NB4 (cell line): ENCODE measurements around the gene SHFL.

Experiments
- DNase-seq: peaks from one replicate; pipeline ENCODE4 v3.0.0; 2010; ENCODE audit warnings: low read depth
- H3K4me3 ChIP-seq: one replicate; pipeline ENCODE4 v1.5.1; 2011; ENCODE audit warnings: mild to moderate bottlenecking, low read depth, low read length, moderate library complexity
- MAX ChIP-seq: IDR thresholded peaks from 2 replicates; pipeline ENCODE4 v1.6.1; 2011; ENCODE audit warnings: low read depth, low read length
- MYC ChIP-seq: IDR thresholded peaks from 2 replicates; pipeline ENCODE4 v1.6.1; 2011; ENCODE audit warnings: low read depth, low read length
- POLR2A ChIP-seq: IDR thresholded peaks from 2 replicates; pipeline ENCODE4 v1.6.1; 2011; ENCODE audit warnings: mild to moderate bottlenecking; ENCODE audit not compliant: insufficient read length; ENCODE audit errors: extremely low read depth
- TF ChIP-seq, protein P1 (sequence below): IDR thresholded peaks from one replicate; pipeline ENCODE4 v1.5.1; 2012; ENCODE audit warnings: low read depth, low read length

The SHFL gene

DNA sequence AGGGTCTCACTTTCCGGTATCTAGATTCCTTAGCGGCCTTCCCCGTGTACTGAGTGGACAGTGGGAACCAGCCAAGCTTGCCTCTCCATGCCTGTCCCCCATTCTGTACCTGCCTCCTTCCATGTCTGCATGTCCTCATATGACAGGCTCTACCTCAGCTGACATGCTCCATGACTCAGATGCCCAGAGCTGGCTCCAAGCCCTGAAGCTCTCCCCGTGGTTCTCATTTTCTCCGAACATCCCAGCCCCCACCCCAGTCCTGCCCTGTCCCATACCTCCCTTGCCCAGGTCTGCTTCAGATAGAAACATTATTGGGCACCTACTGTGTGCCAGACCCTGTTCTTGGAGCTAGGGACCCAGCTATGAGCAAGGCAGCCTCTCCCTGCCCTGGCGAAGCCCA is 17.1 kb upstream of the SHFL start:
- DNase-seq, result no peak
- no peak overlapping the region for H3K4me3 ChIP-seq
- TF ChIP-seq POLR2A (no peak), MYC (no peak), MAX (no peak)
- TF ChIP-seq, protein P1, sequence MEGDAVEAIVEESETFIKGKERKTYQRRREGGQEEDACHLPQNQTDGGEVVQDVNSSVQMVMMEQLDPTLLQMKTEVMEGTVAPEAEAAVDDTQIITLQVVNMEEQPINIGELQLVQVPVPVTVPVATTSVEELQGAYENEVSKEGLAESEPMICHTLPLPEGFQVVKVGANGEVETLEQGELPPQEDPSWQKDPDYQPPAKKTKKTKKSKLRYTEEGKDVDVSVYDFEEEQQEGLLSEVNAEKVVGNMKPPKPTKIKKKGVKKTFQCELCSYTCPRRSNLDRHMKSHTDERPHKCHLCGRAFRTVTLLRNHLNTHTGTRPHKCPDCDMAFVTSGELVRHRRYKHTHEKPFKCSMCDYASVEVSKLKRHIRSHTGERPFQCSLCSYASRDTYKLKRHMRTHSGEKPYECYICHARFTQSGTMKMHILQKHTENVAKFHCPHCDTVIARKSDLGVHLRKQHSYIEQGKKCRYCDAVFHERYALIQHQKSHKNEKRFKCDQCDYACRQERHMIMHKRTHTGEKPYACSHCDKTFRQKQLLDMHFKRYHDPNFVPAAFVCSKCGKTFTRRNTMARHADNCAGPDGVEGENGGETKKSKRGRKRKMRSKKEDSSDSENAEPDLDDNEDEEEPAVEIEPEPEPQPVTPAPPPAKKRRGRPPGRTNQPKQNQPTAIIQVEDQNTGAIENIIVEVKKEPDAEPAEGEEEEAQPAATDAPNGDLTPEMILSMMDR, result no peak

DNA sequence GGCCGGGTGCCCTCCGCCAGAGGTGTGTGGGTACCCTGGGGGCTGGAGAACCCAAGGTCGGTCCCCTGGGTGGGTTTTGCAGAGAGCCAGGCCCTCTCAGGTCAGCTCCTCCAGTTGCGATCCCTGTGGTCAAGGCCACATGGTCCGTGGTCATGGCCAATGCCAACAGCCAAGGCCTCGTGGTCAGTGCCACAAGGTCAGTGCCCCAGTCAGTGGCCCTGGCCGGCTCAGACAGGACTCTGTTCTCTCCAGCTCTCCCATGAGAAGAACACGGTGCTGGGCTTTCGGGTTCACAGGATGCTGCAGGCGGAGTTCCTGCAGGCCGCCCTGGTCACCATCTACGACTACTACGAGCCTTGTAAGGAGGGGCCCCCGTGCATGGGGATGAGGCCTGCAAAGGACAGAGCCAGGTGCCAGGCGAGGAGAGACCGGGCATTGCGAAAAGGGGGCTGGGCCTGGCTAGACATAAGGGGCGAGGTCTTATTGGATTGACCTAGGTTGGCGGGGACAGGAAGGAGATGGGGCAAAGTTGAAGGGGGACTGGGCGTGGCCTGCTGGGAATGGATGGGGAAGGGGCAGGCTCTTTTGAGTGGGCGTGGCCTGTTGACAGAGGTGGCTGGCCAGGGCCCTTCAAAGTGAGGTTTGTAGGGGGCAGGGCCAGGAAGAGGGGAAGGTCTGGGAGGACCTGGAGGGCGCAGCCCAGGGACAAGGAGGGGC is 15.2 kb upstream of the SHFL start:
- no peak overlapping the region for H3K4me3 ChIP-seq
- TF ChIP-seq, protein P1, result no peak
- no peak for TF ChIP-seq MAX
- no peak for TF ChIP-seq MYC
- no peak for TF ChIP-seq POLR2A
- DNase-seq, result peak; percentile 50

DNA sequence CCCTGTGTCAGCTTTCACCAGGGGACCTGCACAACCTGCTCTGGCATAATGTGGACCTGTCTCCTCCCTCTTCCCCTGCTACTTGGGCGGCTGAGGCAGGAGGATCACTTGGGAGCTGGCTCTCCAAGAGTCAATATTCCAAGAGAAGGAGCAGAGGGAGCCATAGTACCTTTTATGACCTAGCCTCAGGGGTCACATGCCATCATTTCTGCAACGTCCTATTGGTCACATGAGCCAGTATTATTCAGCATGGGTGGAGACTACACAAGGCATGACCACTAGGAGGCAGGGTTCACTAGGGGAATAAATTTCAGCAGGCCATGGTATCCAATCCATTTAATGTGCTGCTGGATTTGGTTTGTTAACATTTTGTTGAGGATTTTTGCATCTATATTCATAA is 12.0 kb upstream of the SHFL start:
- no peak overlapping the region for H3K4me3 ChIP-seq
- peak; percentile 85 for DNase-seq
- TF ChIP-seq MAX (peak; percentile 82), MYC (no peak)
- TF ChIP-seq, protein P1, result peak; percentile 95

DNA sequence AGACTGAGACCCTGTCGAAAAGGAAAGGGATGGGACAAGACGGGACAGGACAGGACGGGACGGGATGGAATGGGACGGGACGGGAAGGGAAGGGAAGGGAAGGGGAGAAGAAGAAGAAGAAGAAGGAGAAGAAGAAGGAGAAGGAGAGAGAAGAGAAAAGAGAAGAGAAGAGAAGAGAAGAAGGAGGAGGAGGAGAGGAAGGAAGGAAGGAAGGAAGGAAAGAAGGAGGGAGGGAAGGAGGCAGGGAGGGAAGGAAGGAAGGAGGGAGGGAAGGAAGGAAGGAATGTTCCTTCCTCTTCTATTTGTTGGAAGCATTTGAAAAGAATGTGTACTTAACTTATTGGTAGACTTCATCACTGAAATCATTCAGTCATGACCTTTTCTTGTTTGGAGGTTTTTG is 9.6 kb upstream of the SHFL start:
- TF ChIP-seq MAX (no peak), MYC (no peak), POLR2A (no peak)
- TF ChIP-seq, protein P1, result no peak
- H3K4me3 ChIP-seq, result no peak overlapping the region
- DNase-seq, result no peak

- H3K4me3 ChIP-seq, result no peak overlapping the region
- TF ChIP-seq, protein P1, result no peak
- no peak for TF ChIP-seq POLR2A
- TF ChIP-seq MAX, result no peak
- no peak for TF ChIP-seq MYC
- DNase-seq, result peak; percentile 34
Measured at GRCh38 chr19:10078329-10078728, 7.8 kb upstream of the SHFL start.
